Breast epithelium (tissue), 4 donors: ENCODE measurements around the gene FERMT3. TPM values are rescaled to one million over a fixed set of nuclear protein-coding genes. Genes with fewer than 3 reads are reported as not detected.

Experiments used
- DNase-seq, 2 donors: peaks; one replicate each; pipeline ENCODE4 v3.0.0-alpha.2; 2019; ENCODE audit warnings: low spot score in 2 of 2
- H3K27ac ChIP-seq, 2 donors: fragments of 200-600 bp; sonication (generic) in 1 of 2; one replicate each; pipeline ENCODE4 v1.5.1; 2016 to 2019; ENCODE audit warnings: mild to moderate bottlenecking in 1 of 2
- H3K27me3 ChIP-seq, 2 donors: fragments of 200-600 bp; sonication (generic) in 1 of 2; one replicate each; pipeline versions ENCODE4 v1.5.1 to v1.6.0; 2017 to 2019; ENCODE audit warnings: control low read depth in 1 of 2, mild to moderate bottlenecking in 1 of 2
- H3K36me3 ChIP-seq: fragments of 200-600 bp; one replicate; pipeline ENCODE4 v1.5.1; 2019
- H3K4me1 ChIP-seq, 2 donors: fragments of 200-600 bp; sonication (generic); one replicate each; pipeline ENCODE4 v1.5.1; 2016 to 2019; ENCODE audit warnings: control low read depth in 1 of 2
- H3K4me3 ChIP-seq, 3 donors: fragments of 200-600 bp; sonication (generic); 1 replicate in 2 of 3; 2 replicates in 1 of 3; pipeline ENCODE4 v1.5.1; 2016 to 2019; ENCODE audit warnings: mild to moderate bottlenecking in 3 of 3, moderate library complexity in 2 of 3
- H3K9me3 ChIP-seq, 2 donors: fragments of 200-600 bp; sonication (generic) in 1 of 2; one replicate each; pipeline ENCODE4 v1.5.1; 2016 to 2019; ENCODE audit warnings: control low read depth in 1 of 2
- CTCF ChIP-seq, 3 donors: fragments of 450-650 bp; IDR thresholded peaks; one replicate each; pipeline ENCODE4 v1.5.1; 2016 to 2017; ENCODE audit warnings: antibody characterized with exemption in 3 of 3, mild to moderate bottlenecking in 3 of 3, moderate library complexity in 3 of 3
- POLR2A ChIP-seq: fragments of 450-650 bp; IDR thresholded peaks from one replicate; pipeline ENCODE4 v1.6.1; 2016; ENCODE audit warnings: antibody characterized with exemption, mild to moderate bottlenecking, moderate library complexity
- POLR2AphosphoS5 ChIP-seq, 3 donors: sonication (generic); formaldehyde crosslinking; IDR thresholded peaks; one replicate each; pipeline ENCODE4 v1.6.1; 2017; ENCODE audit warnings: antibody characterized with exemption in 3 of 3
- intact Hi-C: fragments of 100-400 bp; cut with DNase I; formaldehyde crosslinking; loops from one replicate; pipeline ENCODE4 v1.15.1; 2023; ENCODE audit warnings: low total_unique reads
- total RNA-seq, 3 donors: library from RNA; depleted of rRNA; stranded (reverse); fragments of >200 nt; gene quantifications; one replicate each; pipeline ENCODE4 v1.1.0, GENCODE V29; 2016

Gene FERMT3
- total RNA-seq, 3 donors from 2014 or later, result 14.0 to 42.2 (median 17.4) TPM

- Histone ChIP-seq H3K4me1 (peaks cover 14 to 20% of the 10 kb centered on the region in 2 donors), H3K4me3 (no peak overlapping the region), H3K36me3 (no peaks in the 10 kb centered on the region), H3K9me3 (no peaks in the 10 kb centered on the region), H3K27ac (no peak overlapping the region), H3K27me3 (no peaks in the 10 kb centered on the region)
- intact Hi-C loops, result no loop called here
- TF ChIP-seq CTCF (IDR thresholded peaks at IDR 0.05), result no peak
- no peak for TF ChIP-seq POLR2AphosphoS5 (IDR thresholded peaks at IDR 0.05)
- no peak for TF ChIP-seq POLR2A
- DNase-seq, result no peak
Observed at GRCh38 chr11:64249563-64250414, 43.3 kb downstream of the FERMT3 start.

GRCh38 chr11:64250415-64251015, 44.0 kb downstream of the FERMT3 start:
- Histone ChIP-seq H3K4me3 (peak overlapping the region; percentile 73 to 84 (median 75)), H3K27ac (no peak overlapping the region), H3K4me1 (peaks cover 13 to 14% of the 10 kb centered on the region in 2 donors), H3K36me3 (no peaks in the 10 kb centered on the region), H3K27me3 (no peaks in the 10 kb centered on the region), H3K9me3 (no peaks in the 10 kb centered on the region)
- TF ChIP-seq CTCF (IDR thresholded peaks at IDR 0.05) (no peak), POLR2AphosphoS5 (IDR thresholded peaks at IDR 0.05) (no peak), POLR2A (no peak)
- no peak for DNase-seq
- intact Hi-C loops, result no loop called here

GRCh38 chr11:64251016-64251752, 44.7 kb downstream of the FERMT3 start, which contains the start of gene PLCB3:
Gene PLCB3, plus strand, starts transcription at chr11:64251530. Its CDS starts 120 bp downstream, at chr11:64251650.
- H3K4me1 ChIP-seq, result peaks cover 9 to 14% of the 10 kb centered on the region in 2 donors
- peak; percentile 71 to 90 (median 72) for TF ChIP-seq CTCF (IDR thresholded peaks at IDR 0.05)
- no peak for TF ChIP-seq POLR2AphosphoS5 (IDR thresholded peaks at IDR 0.05)
- peak within 1 kb of the TSS; percentile 73 to 84 (median 75) for H3K4me3 ChIP-seq
- H3K36me3 ChIP-seq, result no peaks in the 10 kb centered on the region
- no peaks in the 10 kb centered on the region for H3K9me3 ChIP-seq
- H3K27ac ChIP-seq, result peak within 1 kb of the TSS; percentile 57 to 70
- intact Hi-C loops, result no loop called here
- H3K27me3 ChIP-seq, result no peaks in the 10 kb centered on the region
- DNase-seq, result no peak

- no peaks in the 10 kb centered on the region for H3K27me3 ChIP-seq
- peaks cover 9 to 14% of the 10 kb centered on the region in 2 donors for H3K4me1 ChIP-seq
- intact Hi-C loops, result no loop called here
- TF ChIP-seq POLR2AphosphoS5 (IDR thresholded peaks at IDR 0.05), result no peak
- no peak for TF ChIP-seq CTCF (IDR thresholded peaks at IDR 0.05)
- TF ChIP-seq POLR2A, result no peak
- H3K36me3 ChIP-seq, result no peaks in the 10 kb centered on the region
- no peaks in the 10 kb centered on the region for H3K9me3 ChIP-seq
- peak overlapping the region; percentile 73 to 84 (median 75) for H3K4me3 ChIP-seq
- peak overlapping the region; percentile 57 to 70 for H3K27ac ChIP-seq
- no peak for DNase-seq
Observed at GRCh38 chr11:64251753-64252002, 45.2 kb downstream of the FERMT3 start.
